NCI-H187 (cell line): ENCODE data around the gene CNIH1.
"Not testable (repeated sequence)": the region's sequence is repeated elsewhere in the genome, so short reads cannot be mapped to it uniquely, and the experiment has no call there.

Experiments
- DNase-seq, 2 experiments: peaks; one replicate each; lab custom pipeline; 2025; lab: John Stamatoyannopoulos, UW

The CNIH1 gene

GRCh38 chr14:54467280-54467679 is 26.1 kb upstream of the CNIH1 start:
- DNase-seq: no peak

GRCh38 chr14:54465654-54466053 is 24.5 kb upstream of the CNIH1 start:
- no peak for DNase-seq

GRCh38 chr14:54462048-54462447 is 20.9 kb upstream of the CNIH1 start:
- no peak for DNase-seq

GRCh38 chr14:54459106-54459505 is 17.9 kb upstream of the CNIH1 start:
- DNase-seq: no peak

- DNase-seq: not testable (repeated sequence)
Measured at GRCh38 chr14:54458536-54458935, 17.4 kb upstream of the CNIH1 start.

- no peak for DNase-seq
Measured at GRCh38 chr14:54457609-54457996, 16.4 kb upstream of the CNIH1 start.

- not testable (repeated sequence) for DNase-seq
Measured at GRCh38 chr14:54456820-54457608, 15.8 kb upstream of the CNIH1 start.

GRCh38 chr14:54455363-54455762 is 14.2 kb upstream of the CNIH1 start:
- no peak for DNase-seq

GRCh38 chr14:54453990-54454389 is 12.8 kb upstream of the CNIH1 start:
- DNase-seq: not testable (repeated sequence)

GRCh38 chr14:54453252-54453651 is 12.1 kb upstream of the CNIH1 start:
- no peak for DNase-seq

GRCh38 chr14:54451961-54452360 is 10.8 kb upstream of the CNIH1 start:
- no peak for DNase-seq

GRCh38 chr14:54451121-54451601 is 10.0 kb upstream of the CNIH1 start:
- no peak for DNase-seq

GRCh38 chr14:54450535-54450934 is 9.4 kb upstream of the CNIH1 start:
- no peak for DNase-seq

GRCh38 chr14:54447231-54447692 is 6.1 kb upstream of the CNIH1 start:
- no peak for DNase-seq

GRCh38 chr14:54446161-54446693 is 5.1 kb upstream of the CNIH1 start:
- DNase-seq: peak; percentile 32 to 42

GRCh38 chr14:54444681-54445080 is 3.5 kb upstream of the CNIH1 start:
- DNase-seq: no peak

GRCh38 chr14:54443981-54444380 is 2.8 kb upstream of the CNIH1 start:
- DNase-seq: no peak

- not testable (repeated sequence) for DNase-seq
Measured at GRCh38 chr14:54442961-54443360, 1.8 kb upstream of the CNIH1 start.

GRCh38 chr14:54440476-54440872 is 700 bp downstream of the CNIH1 start:
- no peak for DNase-seq

- DNase-seq: no peak
Measured at GRCh38 chr14:54440037-54440436, 1.1 kb downstream of the CNIH1 start.

- DNase-seq: no peak
Measured at GRCh38 chr14:54438703-54439102, 2.5 kb downstream of the CNIH1 start.

GRCh38 chr14:54437954-54438353 is 3.2 kb downstream of the CNIH1 start:
- not testable (repeated sequence) for DNase-seq

GRCh38 chr14:54435500-54435981 is 5.6 kb downstream of the CNIH1 start:
- no peak for DNase-seq
